ENCODE results near the gene RIPOR2.
"Not testable (repeated sequence)": the region's sequence is repeated elsewhere in the genome, so short reads cannot be mapped to it uniquely, and the experiment has no call there.

RIPOR2 gene

DNA sequence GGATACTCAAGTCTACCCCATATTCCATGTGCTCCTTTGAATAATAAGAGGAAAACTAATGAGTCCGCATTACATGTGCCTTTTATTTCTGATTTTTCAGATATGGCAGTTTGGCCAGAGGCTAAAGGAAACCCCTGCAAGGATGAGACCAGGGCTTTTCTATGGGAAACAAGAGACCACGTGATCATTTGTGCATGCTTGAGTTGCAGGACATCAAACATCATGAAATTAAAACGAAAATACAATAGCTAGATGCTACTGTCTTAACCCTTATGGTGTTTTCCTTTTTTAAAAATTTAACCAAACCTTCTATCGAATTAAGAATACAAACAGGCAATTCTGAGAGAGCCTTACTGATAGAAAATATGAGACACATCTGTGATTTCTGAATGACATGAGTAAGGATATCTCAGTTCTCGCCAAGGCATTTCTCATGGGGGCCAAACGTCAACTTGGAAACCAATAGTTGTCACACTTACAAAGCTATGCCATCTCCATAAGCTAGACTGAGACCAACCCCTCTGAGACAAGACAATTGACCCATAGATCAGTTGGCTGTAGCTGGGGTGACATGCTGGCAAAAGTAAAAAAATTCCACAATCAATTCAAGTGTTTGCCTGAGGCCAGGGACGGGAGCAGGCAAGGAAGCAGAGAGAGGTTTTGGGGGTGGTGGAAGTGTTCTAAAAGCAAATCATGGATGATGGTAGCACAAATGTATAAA is 52.8 kb downstream of the RIPOR2 start:
- peaks cover 24% of the 10 kb centered on the region for H3K36me3 ChIP-seq (ENCODE audit: control insufficient read depth, insufficient read depth, low read length)
- H3K27ac ChIP-seq (ENCODE audit: insufficient read depth, low read length, poor library complexity, severe bottlenecking): peak overlapping the region; percentile 52
- DNase-seq: no peak
- H3K4me3 ChIP-seq (ENCODE audit: insufficient read depth, low read depth, low read length, poor library complexity, severe bottlenecking): no peak overlapping the region
- no peaks in the 10 kb centered on the region for H3K9me3 ChIP-seq (ENCODE audit: control insufficient read depth, low read length)
- H3K27me3 ChIP-seq (replicated peaks; ENCODE audit: control insufficient read depth, insufficient read depth, low read length, poor library complexity, severe bottlenecking): no peaks in the 10 kb centered on the region
- peaks cover 13% of the 10 kb centered on the region for H3K4me1 ChIP-seq (ENCODE audit: control insufficient read depth, insufficient read depth, low read length, poor library complexity, severe bottlenecking)

GRCh38 chr6:24882295-24882694 is 53.5 kb downstream of the RIPOR2 start:
- Histone ChIP-seq H3K36me3 (ENCODE audit: control insufficient read depth, insufficient read depth, low read length) (peaks cover 31% of the 10 kb centered on the region), H3K4me1 (ENCODE audit: control insufficient read depth, insufficient read depth, low read length, poor library complexity, severe bottlenecking) (peaks cover 9% of the 10 kb centered on the region), H3K27me3 (replicated peaks; ENCODE audit: control insufficient read depth, insufficient read depth, low read length, poor library complexity, severe bottlenecking) (no peaks in the 10 kb centered on the region), H3K27ac (ENCODE audit: insufficient read depth, low read length, poor library complexity, severe bottlenecking) (peak overlapping the region; percentile 42), H3K4me3 (ENCODE audit: insufficient read depth, low read depth, low read length, poor library complexity, severe bottlenecking) (no peak overlapping the region), H3K9me3 (ENCODE audit: control insufficient read depth, low read length) (no peaks in the 10 kb centered on the region)
- no peak for DNase-seq

- H3K9me3 ChIP-seq (ENCODE audit: control insufficient read depth, low read length): no peaks in the 10 kb centered on the region
- H3K36me3 ChIP-seq (ENCODE audit: control insufficient read depth, insufficient read depth, low read length): peaks cover 39% of the 10 kb centered on the region
- H3K4me3 ChIP-seq (ENCODE audit: insufficient read depth, low read depth, low read length, poor library complexity, severe bottlenecking): no peak overlapping the region
- H3K27ac ChIP-seq (ENCODE audit: insufficient read depth, low read length, poor library complexity, severe bottlenecking): no peak overlapping the region
- no peaks in the 10 kb centered on the region for H3K27me3 ChIP-seq (replicated peaks; ENCODE audit: control insufficient read depth, insufficient read depth, low read length, poor library complexity, severe bottlenecking)
- peaks cover 9% of the 10 kb centered on the region for H3K4me1 ChIP-seq (ENCODE audit: control insufficient read depth, insufficient read depth, low read length, poor library complexity, severe bottlenecking)
- no peak for DNase-seq
These were observed 54.4 kb downstream of the RIPOR2 start for GRCh38 chr6:24881376-24881775.

- peaks cover 47% of the 10 kb centered on the region for H3K36me3 ChIP-seq (ENCODE audit: control insufficient read depth, insufficient read depth, low read length)
- H3K27ac ChIP-seq (ENCODE audit: insufficient read depth, low read length, poor library complexity, severe bottlenecking): no peak overlapping the region
- H3K4me1 ChIP-seq (ENCODE audit: control insufficient read depth, insufficient read depth, low read length, poor library complexity, severe bottlenecking): peaks cover 9% of the 10 kb centered on the region
These were observed 55.3 kb downstream of the RIPOR2 start for GRCh38 chr6:24880451-24880850.

GRCh38 chr6:24879351-24879750 is 56.4 kb downstream of the RIPOR2 start:
- peaks cover 9% of the 10 kb centered on the region for H3K4me1 ChIP-seq (ENCODE audit: control insufficient read depth, insufficient read depth, low read length, poor library complexity, severe bottlenecking)
- H3K4me3 ChIP-seq (ENCODE audit: insufficient read depth, low read depth, low read length, poor library complexity, severe bottlenecking): no peak overlapping the region
- no peak for DNase-seq
- H3K27ac ChIP-seq (ENCODE audit: insufficient read depth, low read length, poor library complexity, severe bottlenecking): peak overlapping the region; percentile 35
- peaks cover 58% of the 10 kb centered on the region for H3K36me3 ChIP-seq (ENCODE audit: control insufficient read depth, insufficient read depth, low read length)
- no peaks in the 10 kb centered on the region for H3K27me3 ChIP-seq (replicated peaks; ENCODE audit: control insufficient read depth, insufficient read depth, low read length, poor library complexity, severe bottlenecking)
- no peaks in the 10 kb centered on the region for H3K9me3 ChIP-seq (ENCODE audit: control insufficient read depth, low read length)

More at GRCh38 chr6:24880451-24880850, 55.3 kb downstream of the RIPOR2 start:
- no peak for DNase-seq
- H3K9me3 ChIP-seq (ENCODE audit: control insufficient read depth, low read length): no peaks in the 10 kb centered on the region
- no peak overlapping the region for H3K4me3 ChIP-seq (ENCODE audit: insufficient read depth, low read depth, low read length, poor library complexity, severe bottlenecking)
- no peaks in the 10 kb centered on the region for H3K27me3 ChIP-seq (replicated peaks; ENCODE audit: control insufficient read depth, insufficient read depth, low read length, poor library complexity, severe bottlenecking)

- H3K9me3 ChIP-seq (ENCODE audit: control insufficient read depth, low read length); H3K4me1 ChIP-seq (ENCODE audit: control insufficient read depth, insufficient read depth, low read length, poor library complexity, severe bottlenecking); H3K4me3 ChIP-seq (ENCODE audit: insufficient read depth, low read depth, low read length, poor library complexity, severe bottlenecking); DNase-seq; H3K27me3 ChIP-seq (replicated peaks; ENCODE audit: control insufficient read depth, insufficient read depth, low read length, poor library complexity, severe bottlenecking): not testable (repeated sequence)
- peaks cover 64% of the 10 kb centered on the region for H3K36me3 ChIP-seq (ENCODE audit: control insufficient read depth, insufficient read depth, low read length)
- H3K27ac ChIP-seq (ENCODE audit: insufficient read depth, low read length, poor library complexity, severe bottlenecking): peak overlapping the region; percentile 7
These were observed 58.0 kb downstream of the RIPOR2 start for GRCh38 chr6:24877747-24878146.

DNA sequence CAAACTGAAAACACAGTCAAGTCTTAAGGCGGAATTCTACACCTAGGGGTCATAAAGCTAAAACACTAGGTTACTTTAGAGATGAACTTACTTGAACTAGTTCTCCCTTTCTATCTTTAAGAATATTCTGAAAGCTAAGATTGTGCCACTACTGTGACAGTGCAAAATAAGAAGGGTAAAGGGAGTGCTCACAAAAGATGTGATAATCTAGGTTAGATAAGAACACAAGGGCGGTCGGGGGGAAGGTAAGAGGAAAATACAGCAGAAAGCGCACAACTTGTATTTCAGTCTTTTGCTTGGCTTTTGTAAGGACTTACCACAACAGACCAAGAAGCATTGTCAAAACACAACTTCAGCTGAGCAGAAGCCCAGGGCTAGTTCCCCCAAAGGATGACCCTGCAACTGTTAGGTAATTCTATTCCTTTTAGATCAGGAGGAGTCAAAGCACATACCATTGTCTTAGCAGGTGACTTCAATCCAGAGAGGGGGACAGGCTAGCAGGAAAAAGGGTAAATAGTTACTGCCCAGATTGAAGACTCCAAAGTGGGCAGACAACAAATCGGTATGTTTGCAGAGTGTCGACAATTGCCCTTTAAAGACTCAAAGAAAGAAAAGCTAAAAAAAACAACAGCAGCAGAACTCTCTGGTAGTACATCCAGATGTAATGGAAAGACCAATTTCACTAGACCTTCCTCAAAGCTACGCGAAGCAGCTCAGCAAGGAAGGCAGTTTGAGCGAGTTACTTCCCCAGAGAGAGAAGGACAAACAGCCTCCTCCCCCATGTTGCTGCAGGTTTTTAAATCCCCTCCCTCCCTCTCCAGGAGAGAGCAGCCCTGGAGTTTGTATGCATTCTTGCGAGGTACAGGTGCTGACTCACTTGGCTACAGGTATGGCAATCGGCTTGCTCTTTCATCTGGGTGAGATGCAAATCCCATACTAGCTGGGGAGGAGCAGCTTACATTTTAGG is 59.0 kb downstream of the RIPOR2 start:
- peaks cover 61% of the 10 kb centered on the region for H3K36me3 ChIP-seq (ENCODE audit: control insufficient read depth, insufficient read depth, low read length)

GRCh38 chr6:24875534-24875901 is 60.2 kb downstream of the RIPOR2 start:
- Histone ChIP-seq H3K27ac (ENCODE audit: insufficient read depth, low read length, poor library complexity, severe bottlenecking) (no peak overlapping the region), H3K27me3 (replicated peaks; ENCODE audit: control insufficient read depth, insufficient read depth, low read length, poor library complexity, severe bottlenecking) (no peaks in the 10 kb centered on the region), H3K9me3 (ENCODE audit: control insufficient read depth, low read length) (no peaks in the 10 kb centered on the region), H3K4me3 (ENCODE audit: insufficient read depth, low read depth, low read length, poor library complexity, severe bottlenecking) (no peak overlapping the region), H3K4me1 (ENCODE audit: control insufficient read depth, insufficient read depth, low read length, poor library complexity, severe bottlenecking) (no peaks in the 10 kb centered on the region), H3K36me3 (ENCODE audit: control insufficient read depth, insufficient read depth, low read length) (peaks cover 72% of the 10 kb centered on the region)
- no peak for DNase-seq

More for the DNA sequence above, 59.0 kb downstream of the RIPOR2 start:
- Histone ChIP-seq H3K4me3 (ENCODE audit: insufficient read depth, low read depth, low read length, poor library complexity, severe bottlenecking) (no peak overlapping the region), H3K9me3 (ENCODE audit: control insufficient read depth, low read length) (no peaks in the 10 kb centered on the region), H3K27ac (ENCODE audit: insufficient read depth, low read length, poor library complexity, severe bottlenecking) (peak overlapping the region; percentile 7), H3K4me1 (ENCODE audit: control insufficient read depth, insufficient read depth, low read length, poor library complexity, severe bottlenecking) (no peaks in the 10 kb centered on the region), H3K27me3 (replicated peaks; ENCODE audit: control insufficient read depth, insufficient read depth, low read length, poor library complexity, severe bottlenecking) (no peaks in the 10 kb centered on the region)
- DNase-seq: no peak

GRCh38 chr6:24874776-24875533 is 60.8 kb downstream of the RIPOR2 start:
- Histone ChIP-seq H3K9me3 (ENCODE audit: control insufficient read depth, low read length) (no peaks in the 10 kb centered on the region), H3K27me3 (replicated peaks; ENCODE audit: control insufficient read depth, insufficient read depth, low read length, poor library complexity, severe bottlenecking) (no peaks in the 10 kb centered on the region), H3K27ac (ENCODE audit: insufficient read depth, low read length, poor library complexity, severe bottlenecking) (no peak overlapping the region), H3K4me1 (ENCODE audit: control insufficient read depth, insufficient read depth, low read length, poor library complexity, severe bottlenecking) (no peaks in the 10 kb centered on the region), H3K4me3 (ENCODE audit: insufficient read depth, low read depth, low read length, poor library complexity, severe bottlenecking) (no peak overlapping the region), H3K36me3 (ENCODE audit: control insufficient read depth, insufficient read depth, low read length) (peaks cover 78% of the 10 kb centered on the region)
- DNase-seq: no peak

All from effector memory CD4-positive, alpha-beta T cell (primary cell).